Chondrocyte (in vitro differentiated cells): ENCODE measurements around the gene PLXNA4. TPM values are rescaled to one million over a fixed set of nuclear protein-coding genes. Genes with fewer than 3 reads are reported as not detected.

Experiments
- DNase-seq: peaks from one replicate; pipeline ENCODE4 v3.0.0; 2021; ENCODE audit warnings: mixed read lengths, low spot score
- H3K27ac Mint-ChIP-seq: one replicate; pipeline ENCODE4 v1.8.0; 2021; ENCODE audit warnings: mild to moderate bottlenecking, moderate library complexity, mixed read lengths; ENCODE audit not compliant: unreplicated experiment
- H3K27me3 Mint-ChIP-seq: 2 replicates; pipeline ENCODE4 v1.8.0; 2021; ENCODE audit warnings: low read depth, mixed read lengths
- H3K36me3 Mint-ChIP-seq: 2 replicates; pipeline ENCODE4 v1.8.0; 2021; ENCODE audit warnings: low read depth, mixed read lengths
- H3K4me1 Mint-ChIP-seq: 2 replicates; pipeline ENCODE4 v1.8.0; 2021; ENCODE audit warnings: low read depth, mild to moderate bottlenecking, mixed read lengths
- H3K4me3 Mint-ChIP-seq: one replicate; pipeline ENCODE4 v1.8.0; 2021; ENCODE audit warnings: mild to moderate bottlenecking, moderate library complexity, mixed read lengths; ENCODE audit not compliant: unreplicated experiment
- H3K9me3 Mint-ChIP-seq: 2 replicates; pipeline ENCODE4 v1.8.0; 2021; ENCODE audit warnings: low read depth, mixed read lengths
- CTCF ChIP-seq: fragments of 200-600 bp; sonication (generic); IDR thresholded peaks from 2 replicates; pipeline ENCODE4 v1.5.0; 2021; ENCODE audit warnings: antibody characterized with exemption, mild to moderate bottlenecking, moderate library complexity
- total RNA-seq: library from RNA; stranded (reverse); gene quantifications from 3 replicates; pipeline ENCODE4 v1.2.1, GENCODE V29; 2021

PLXNA4 gene
- total RNA-seq, 1 donor from 2014 or later: 11.3 TPM

GRCh38 chr7:132373879-132374278 lies 202.4 kb downstream of the PLXNA4 start:
- Mint-ChIP-seq H3K27ac (no peak overlapping the region), H3K9me3 (no peaks in the 10 kb centered on the region), H3K36me3 (no peaks in the 10 kb centered on the region), H3K4me1 (peaks cover 20% of the 10 kb centered on the region), H3K27me3 (no peaks in the 10 kb centered on the region), H3K4me3 (no peak overlapping the region)
- no peak for DNase-seq
- no peak for TF ChIP-seq CTCF

GRCh38 chr7:132373041-132373440 lies 203.2 kb downstream of the PLXNA4 start:
- Mint-ChIP-seq H3K4me3 (no peak overlapping the region), H3K36me3 (no peaks in the 10 kb centered on the region), H3K4me1 (peaks cover 20% of the 10 kb centered on the region), H3K9me3 (no peaks in the 10 kb centered on the region), H3K27ac (no peak overlapping the region), H3K27me3 (no peaks in the 10 kb centered on the region)
- no peak for DNase-seq
- no peak for TF ChIP-seq CTCF

GRCh38 chr7:132371948-132372347 lies 204.3 kb downstream of the PLXNA4 start:
- H3K4me3 Mint-ChIP-seq: no peak overlapping the region
- TF ChIP-seq CTCF: no peak
- H3K4me1 Mint-ChIP-seq: peaks cover 11% of the 10 kb centered on the region
- no peak for DNase-seq
- no peak overlapping the region for H3K27ac Mint-ChIP-seq
- no peaks in the 10 kb centered on the region for H3K36me3 Mint-ChIP-seq
- H3K9me3 Mint-ChIP-seq: no peaks in the 10 kb centered on the region
- H3K27me3 Mint-ChIP-seq: no peaks in the 10 kb centered on the region

GRCh38 chr7:132368246-132368900 lies 207.9 kb downstream of the PLXNA4 start:
- H3K4me3 Mint-ChIP-seq: no peak overlapping the region
- no peaks in the 10 kb centered on the region for H3K27me3 Mint-ChIP-seq
- H3K27ac Mint-ChIP-seq: no peak overlapping the region
- no peaks in the 10 kb centered on the region for H3K4me1 Mint-ChIP-seq
- H3K36me3 Mint-ChIP-seq: no peaks in the 10 kb centered on the region
- H3K9me3 Mint-ChIP-seq: no peaks in the 10 kb centered on the region
- no peak for DNase-seq
- TF ChIP-seq CTCF: no peak

GRCh38 chr7:132367795-132368194 lies 208.5 kb downstream of the PLXNA4 start:
- no peaks in the 10 kb centered on the region for H3K27me3 Mint-ChIP-seq
- no peak for TF ChIP-seq CTCF

More at GRCh38 chr7:132367795-132368194, 208.5 kb downstream of the PLXNA4 start:
- DNase-seq: no peak
- no peak overlapping the region for H3K4me3 Mint-ChIP-seq
- no peaks in the 10 kb centered on the region for H3K4me1 Mint-ChIP-seq
- H3K9me3 Mint-ChIP-seq: no peaks in the 10 kb centered on the region
- H3K36me3 Mint-ChIP-seq: no peaks in the 10 kb centered on the region
- no peak overlapping the region for H3K27ac Mint-ChIP-seq
